ENCODE measurements around the gene DOCK1.

Gene DOCK1

GRCh38 chr10:126955396-126955795, 50.2 kb downstream of the DOCK1 start:
- DNase-seq, result no peak

- no peak for DNase-seq
Measured at GRCh38 chr10:126955934-126956711, 50.9 kb downstream of the DOCK1 start.

GRCh38 chr10:126956712-126957108, 51.5 kb downstream of the DOCK1 start:
- no peak for DNase-seq

- no peak for DNase-seq
Measured at GRCh38 chr10:126957111-126957510, 51.9 kb downstream of the DOCK1 start.

GRCh38 chr10:126959431-126959830, 54.2 kb downstream of the DOCK1 start:
- DNase-seq, result no peak

GRCh38 chr10:126959906-126960685, 54.9 kb downstream of the DOCK1 start:
- DNase-seq, result no peak

- no peak for DNase-seq
Measured at GRCh38 chr10:126963354-126963753, 58.1 kb downstream of the DOCK1 start.

GRCh38 chr10:126964190-126964589, 59.0 kb downstream of the DOCK1 start:
- no peak for DNase-seq

- DNase-seq, result no peak
Measured at GRCh38 chr10:126966938-126967337, 61.7 kb downstream of the DOCK1 start.

- no peak for DNase-seq
Measured at GRCh38 chr10:126969310-126969709, 64.1 kb downstream of the DOCK1 start.

GRCh38 chr10:126972635-126973414, 67.6 kb downstream of the DOCK1 start:
- no peak for DNase-seq

- DNase-seq, result no peak
Measured at GRCh38 chr10:126975221-126975620, 70.0 kb downstream of the DOCK1 start.

GRCh38 chr10:126977216-126977615, 72.0 kb downstream of the DOCK1 start:
- no peak for DNase-seq

- DNase-seq, result no peak
Measured at GRCh38 chr10:126979311-126979710, 74.1 kb downstream of the DOCK1 start.

- DNase-seq, result no peak
Measured at GRCh38 chr10:126993208-126993607, 88.0 kb downstream of the DOCK1 start.

GRCh38 chr10:126997801-126998590, 92.8 kb downstream of the DOCK1 start:
- no peak for DNase-seq

- no peak for DNase-seq
Measured at GRCh38 chr10:127000598-127000997, 95.4 kb downstream of the DOCK1 start.

GRCh38 chr10:127003032-127003685, 97.9 kb downstream of the DOCK1 start:
- no peak for DNase-seq

- no peak for DNase-seq
Measured at GRCh38 chr10:127006453-127006852, 101.2 kb downstream of the DOCK1 start.

- no peak for DNase-seq
Measured at GRCh38 chr10:127009366-127009765, 104.1 kb downstream of the DOCK1 start.

- no peak for DNase-seq
Measured at GRCh38 chr10:127011174-127011573, 105.9 kb downstream of the DOCK1 start.

Data from NCI-H446 (cell line).